ENCODE data around the gene ASIC3.

ASIC3 gene

GRCh38 chr7:151083071-151083823 is 34.9 kb downstream of the ASIC3 start, which contains the start of gene TMUB1:
TMUB1 (minus strand) TSS chr7:151083493; CDS start chr7:151082563, 930 bp downstream.
- Histone ChIP-seq H3K27me3 (ENCODE audit: control insufficient read depth in 1 of 2, insufficient read depth in 1 of 2, low read length in 2 of 2) (no peaks in the 10 kb centered on the region), H2BK15ac (ENCODE audit: low read depth, poor library complexity, severe bottlenecking) (peak within 1 kb of the TSS; percentile 96), H3K18ac (ENCODE audit: low read depth in 1 of 2, low read length in 2 of 2) (peak within 1 kb of the TSS; percentile 80 to 83), H2BK120ac (ENCODE audit: low read depth, low read length) (peak within 1 kb of the TSS; percentile 93), H2BK12ac (ENCODE audit: low read length in 2 of 2) (peak within 1 kb of the TSS; percentile 70 to 76), H3K4ac (ENCODE audit: low read depth in 1 of 2, low read length in 2 of 2) (peak within 1 kb of the TSS; percentile 77 to 88), H3K23ac (ENCODE audit: low read length in 2 of 2) (peak within 1 kb of the TSS in 1 of 2 experiments; percentile 16), H3K4me1 (ENCODE audit: control insufficient read depth, insufficient read depth, low read depth, low read length) (peaks cover 47% of the 10 kb centered on the region), H2AK5ac (ENCODE audit: low read length, severe bottlenecking) (peak within 1 kb of the TSS; percentile 34), H3K79me1 (replicated peaks; ENCODE audit: low read length, poor library complexity, severe bottlenecking) (peaks cover 6% of the 10 kb centered on the region), H3K4me3 (ENCODE audit: insufficient read depth in 1 of 2, low read depth in 1 of 2, low read length in 2 of 2) (peak within 1 kb of the TSS; percentile 77 to 96), H2AFZ (ENCODE audit: low read depth, low read length) (peak within 1 kb of the TSS; percentile 90), H3K9ac (ENCODE audit: low read length) (peak within 1 kb of the TSS; percentile 94), H4K91ac (ENCODE audit: low read length) (peak within 1 kb of the TSS; percentile 81), H2BK5ac (ENCODE audit: low read depth, low read length, poor library complexity, severe bottlenecking) (no peak within 1 kb of the TSS), H3K4me2 (ENCODE audit: low read length, poor library complexity, severe bottlenecking) (peak within 1 kb of the TSS; percentile 88), H3K36me3 (ENCODE audit: control insufficient read depth in 1 of 2, insufficient read depth in 2 of 2, low read depth in 1 of 2, low read length in 2 of 2) (peaks cover 5 to 25% of the 10 kb centered on the region in 2 experiments), H4K8ac (ENCODE audit: low read length) (peak within 1 kb of the TSS; percentile 71), H3K9me3 (ENCODE audit: control insufficient read depth, low read length) (no peaks in the 10 kb centered on the region), H3K27ac (ENCODE audit: low read length, poor library complexity, severe bottlenecking) (no peak within 1 kb of the TSS), H3K14ac (ENCODE audit: low read length in 2 of 2) (peak within 1 kb of the TSS in 1 of 2 experiments; percentile 71)
- WGBS = 2% methylated on average over 60 of the region's 69 CpGs
- peak; percentile 70 for DNase-seq

GRCh38 chr7:151083824-151084160 is 35.5 kb downstream of the ASIC3 start:
- H2AFZ ChIP-seq (ENCODE audit: low read depth, low read length) = peak overlapping the region; percentile 90

GRCh38 chr7:151085329-151085690 is 37.0 kb downstream of the ASIC3 start:
- Histone ChIP-seq H3K18ac (ENCODE audit: low read depth in 1 of 2, low read length in 2 of 2) (no peak overlapping the region), H4K91ac (ENCODE audit: low read length) (no peak overlapping the region), H3K4me2 (ENCODE audit: low read length, poor library complexity, severe bottlenecking) (no peak overlapping the region), H3K14ac (ENCODE audit: low read length in 2 of 2) (no peak overlapping the region), H2BK120ac (ENCODE audit: low read depth, low read length) (no peak overlapping the region), H3K36me3 (ENCODE audit: control insufficient read depth in 1 of 2, insufficient read depth in 2 of 2, low read depth in 1 of 2, low read length in 2 of 2) (peaks cover 0 to 12% of the 10 kb centered on the region in 2 experiments), H2BK15ac (ENCODE audit: low read depth, poor library complexity, severe bottlenecking) (no peak overlapping the region), H4K8ac (ENCODE audit: low read length) (no peak overlapping the region), H3K23ac (ENCODE audit: low read length in 2 of 2) (no peak overlapping the region), H3K4me3 (ENCODE audit: insufficient read depth in 1 of 2, low read depth in 1 of 2, low read length in 2 of 2) (peak overlapping the region in 1 of 2 experiments; percentile 77), H2AK5ac (ENCODE audit: low read length, severe bottlenecking) (no peak overlapping the region), H3K4me1 (ENCODE audit: control insufficient read depth, insufficient read depth, low read depth, low read length) (peaks cover 47% of the 10 kb centered on the region), H3K27ac (ENCODE audit: low read length, poor library complexity, severe bottlenecking) (no peak overlapping the region), H2BK12ac (ENCODE audit: low read length in 2 of 2) (peak overlapping the region in 1 of 2 experiments; percentile 45), H3K27me3 (ENCODE audit: control insufficient read depth in 1 of 2, insufficient read depth in 1 of 2, low read length in 2 of 2) (no peaks in the 10 kb centered on the region), H3K79me1 (replicated peaks; ENCODE audit: low read length, poor library complexity, severe bottlenecking) (peaks cover 3% of the 10 kb centered on the region), H2BK5ac (ENCODE audit: low read depth, low read length, poor library complexity, severe bottlenecking) (no peak overlapping the region), H2AFZ (ENCODE audit: low read depth, low read length) (no peak overlapping the region), H3K9ac (ENCODE audit: low read length) (peak overlapping the region; percentile 80), H3K4ac (ENCODE audit: low read depth in 1 of 2, low read length in 2 of 2) (no peak overlapping the region), H3K9me3 (ENCODE audit: control insufficient read depth, low read length) (no peaks in the 10 kb centered on the region)
- DNase-seq = no peak
- 45% methylated on average over 5 of the region's 5 CpGs for WGBS

More at GRCh38 chr7:151083824-151084160, 35.5 kb downstream of the ASIC3 start:
- peaks cover 45% of the 10 kb centered on the region for H3K4me1 ChIP-seq (ENCODE audit: control insufficient read depth, insufficient read depth, low read depth, low read length)
- DNase-seq = no peak
- peaks cover 4 to 19% of the 10 kb centered on the region in 2 experiments for H3K36me3 ChIP-seq (ENCODE audit: control insufficient read depth in 1 of 2, insufficient read depth in 2 of 2, low read depth in 1 of 2, low read length in 2 of 2)
- H2BK15ac ChIP-seq (ENCODE audit: low read depth, poor library complexity, severe bottlenecking) = no peak overlapping the region
- peak overlapping the region in 1 of 2 experiments; percentile 64 for H2BK12ac ChIP-seq (ENCODE audit: low read length in 2 of 2)
- H2BK120ac ChIP-seq (ENCODE audit: low read depth, low read length) = no peak overlapping the region
- H4K91ac ChIP-seq (ENCODE audit: low read length) = no peak overlapping the region
- no peak overlapping the region for H3K14ac ChIP-seq (ENCODE audit: low read length in 2 of 2)
- peak overlapping the region; percentile 88 for H3K4me2 ChIP-seq (ENCODE audit: low read length, poor library complexity, severe bottlenecking)
- peak overlapping the region; percentile 77 to 96 for H3K4me3 ChIP-seq (ENCODE audit: insufficient read depth in 1 of 2, low read depth in 1 of 2, low read length in 2 of 2)
- no peak overlapping the region for H2BK5ac ChIP-seq (ENCODE audit: low read depth, low read length, poor library complexity, severe bottlenecking)
- no peaks in the 10 kb centered on the region for H3K27me3 ChIP-seq (ENCODE audit: control insufficient read depth in 1 of 2, insufficient read depth in 1 of 2, low read length in 2 of 2)
- no peak overlapping the region for H3K23ac ChIP-seq (ENCODE audit: low read length in 2 of 2)
- H3K18ac ChIP-seq (ENCODE audit: low read depth in 1 of 2, low read length in 2 of 2) = peak overlapping the region in 1 of 2 experiments; percentile 75
- no peak overlapping the region for H2AK5ac ChIP-seq (ENCODE audit: low read length, severe bottlenecking)
- H4K8ac ChIP-seq (ENCODE audit: low read length) = no peak overlapping the region
- WGBS = 0% methylated on average over 2 of the region's 3 CpGs
- peak overlapping the region in 1 of 2 experiments; percentile 64 for H3K4ac ChIP-seq (ENCODE audit: low read depth in 1 of 2, low read length in 2 of 2)
- peak overlapping the region; percentile 94 for H3K9ac ChIP-seq (ENCODE audit: low read length)
- H3K9me3 ChIP-seq (ENCODE audit: control insufficient read depth, low read length) = no peaks in the 10 kb centered on the region
- peaks cover 4% of the 10 kb centered on the region for H3K79me1 ChIP-seq (replicated peaks; ENCODE audit: low read length, poor library complexity, severe bottlenecking)
- no peak overlapping the region for H3K27ac ChIP-seq (ENCODE audit: low read length, poor library complexity, severe bottlenecking)
